CD4-positive, alpha-beta T cell treated with Interleukin-6 for 4 hours (primary cell): ENCODE results near the gene PPP2R2C.

Experiments
- DNase-seq: peaks from one replicate; pipeline ENCODE4 v3.0.0-alpha.2; 2020; ENCODE audit warnings: mixed read lengths

Gene PPP2R2C

DNA sequence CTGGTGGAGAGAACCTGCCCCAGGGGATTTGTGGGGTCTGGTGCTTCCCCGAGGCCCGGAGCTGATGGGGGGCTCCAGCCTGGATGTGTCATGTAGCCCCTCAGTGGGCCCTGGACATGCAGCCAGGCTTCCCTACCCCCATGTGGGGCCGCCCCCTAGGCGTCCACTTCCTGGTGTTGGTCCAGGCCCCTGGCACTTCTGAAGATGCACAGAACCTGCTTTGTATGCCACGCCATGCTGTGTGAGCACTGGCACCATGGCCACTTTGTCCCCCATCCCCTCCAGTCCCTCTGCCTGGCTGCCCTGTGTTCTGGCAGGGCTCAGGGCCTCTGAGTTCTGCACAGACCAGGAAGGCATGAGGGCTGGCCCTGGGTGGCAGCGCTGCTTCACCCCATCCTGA is 173.6 kb downstream of the PPP2R2C start:
- no peak for DNase-seq

DNA sequence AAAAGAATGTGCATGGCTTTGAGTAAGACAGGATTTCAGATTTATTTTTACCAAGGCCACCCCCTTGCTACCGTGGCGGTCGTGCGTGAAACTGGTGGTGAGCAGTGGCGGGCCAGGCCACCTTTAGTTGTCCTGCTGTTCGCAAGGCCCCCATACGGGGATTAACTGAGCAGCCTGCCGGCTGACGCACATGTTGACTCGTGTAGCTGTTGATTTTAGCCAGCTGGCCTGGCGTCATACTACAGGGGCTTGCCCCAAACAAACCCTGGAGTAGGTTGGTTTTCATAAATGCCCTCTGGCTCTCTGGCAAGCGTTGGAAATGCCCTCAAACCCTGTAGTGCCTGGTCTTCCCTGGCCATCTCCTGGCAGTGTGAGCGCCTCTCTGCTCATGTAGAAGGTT is 174.4 kb downstream of the PPP2R2C start:
- no peak for DNase-seq

DNA sequence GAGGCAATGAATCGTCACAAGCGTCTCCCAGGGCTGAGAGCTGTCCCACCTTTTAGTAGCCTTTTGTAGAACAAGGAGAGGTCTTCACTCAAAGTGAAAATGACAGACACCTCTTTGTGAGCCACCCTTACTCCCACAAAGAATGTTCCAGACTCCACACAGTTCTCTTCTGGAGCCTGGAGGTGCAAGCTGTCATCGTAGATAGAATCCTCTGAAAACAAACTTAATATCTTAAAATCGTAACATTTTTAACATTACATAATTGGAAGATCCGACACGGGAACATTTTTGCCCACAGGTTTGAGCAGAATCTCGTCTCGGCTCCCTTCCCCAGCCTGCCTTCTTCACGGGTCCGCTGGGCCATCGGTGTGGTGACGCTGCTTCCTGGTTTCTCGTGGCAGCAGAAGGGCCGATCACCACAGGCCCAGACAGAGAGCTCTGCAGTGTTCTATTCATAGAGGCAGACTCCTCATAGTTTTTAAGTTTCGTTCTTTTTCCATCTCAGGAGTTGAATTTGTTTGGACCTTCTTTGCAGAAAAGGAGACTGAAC is 175.1 kb downstream of the PPP2R2C start:
- DNase-seq = no peak

DNA sequence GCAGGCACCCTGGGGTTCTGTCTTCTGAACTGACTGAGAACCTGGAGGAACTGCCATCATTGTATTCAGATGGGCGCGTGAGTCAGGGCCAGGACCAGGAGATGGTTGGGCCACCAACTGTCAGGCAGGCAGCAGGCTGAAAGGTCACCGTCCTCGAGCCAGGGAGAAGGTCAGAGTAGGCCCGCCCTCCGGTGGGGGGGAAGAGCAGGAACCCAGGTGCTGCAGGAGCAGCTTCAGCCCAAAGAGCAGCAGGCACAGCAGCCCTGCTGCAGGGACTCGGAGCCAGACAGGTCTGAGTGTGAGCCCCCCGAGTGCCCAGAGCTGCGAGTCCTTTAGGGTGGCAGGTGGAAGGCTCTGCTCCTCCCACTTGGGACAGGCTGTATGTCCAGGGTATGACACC is 176.4 kb downstream of the PPP2R2C start:
- no peak for DNase-seq

DNA sequence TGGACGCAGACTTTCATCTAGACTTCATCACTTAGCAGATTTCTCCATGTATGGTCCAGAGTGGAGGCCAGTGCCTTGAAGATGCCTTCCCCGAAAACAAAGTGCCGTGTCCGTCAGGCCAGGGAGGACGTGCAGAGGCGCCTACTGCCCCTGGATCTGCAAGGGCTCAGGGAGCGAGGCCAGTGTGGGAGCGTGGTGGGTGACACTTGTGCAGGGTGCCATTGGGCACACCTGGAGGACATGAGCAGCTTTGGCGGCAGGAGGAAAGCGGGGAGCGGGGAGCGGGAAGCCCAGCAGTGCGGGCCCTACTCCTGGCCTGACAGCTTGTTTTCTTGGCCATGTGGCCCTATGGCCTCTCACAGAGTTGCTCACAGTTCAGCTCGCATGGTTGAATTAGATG is 176.9 kb downstream of the PPP2R2C start:
- no peak for DNase-seq

DNA sequence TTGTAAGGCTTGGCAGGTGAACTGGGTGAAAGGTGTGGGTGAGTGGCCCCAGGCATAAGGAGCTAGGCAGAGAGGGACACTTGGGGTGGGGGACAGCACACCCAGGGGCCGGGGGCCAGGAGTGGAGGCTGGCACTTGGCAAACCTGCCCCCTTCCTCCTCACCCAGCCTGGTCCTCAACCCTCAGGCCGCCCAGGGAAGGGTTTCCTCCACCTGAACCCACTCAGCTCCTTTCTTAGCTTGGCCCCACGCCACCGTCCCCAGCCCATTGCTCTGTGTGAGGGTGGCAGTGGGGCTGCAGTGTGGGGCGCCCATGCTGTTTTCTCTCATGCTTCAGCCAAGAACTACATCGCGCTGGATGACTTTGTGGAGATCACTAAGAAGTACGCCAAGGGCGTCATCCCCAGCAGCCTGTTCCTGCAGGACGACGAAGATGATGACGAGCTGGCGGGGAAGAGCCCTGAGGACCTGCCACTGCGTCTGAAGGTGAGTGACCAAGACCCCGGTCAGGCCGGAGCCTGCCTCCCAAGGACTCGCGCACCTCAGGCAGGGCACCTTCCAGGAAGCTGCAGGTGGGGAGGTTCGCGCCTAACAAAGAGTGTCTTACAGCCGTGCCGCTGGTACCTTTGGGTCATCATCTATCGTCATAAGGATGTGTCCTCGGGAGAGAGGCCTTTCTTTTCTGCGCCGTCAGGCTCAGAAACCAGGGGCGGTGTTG is 177.6 kb downstream of the PPP2R2C start:
- DNase-seq = no peak

DNA sequence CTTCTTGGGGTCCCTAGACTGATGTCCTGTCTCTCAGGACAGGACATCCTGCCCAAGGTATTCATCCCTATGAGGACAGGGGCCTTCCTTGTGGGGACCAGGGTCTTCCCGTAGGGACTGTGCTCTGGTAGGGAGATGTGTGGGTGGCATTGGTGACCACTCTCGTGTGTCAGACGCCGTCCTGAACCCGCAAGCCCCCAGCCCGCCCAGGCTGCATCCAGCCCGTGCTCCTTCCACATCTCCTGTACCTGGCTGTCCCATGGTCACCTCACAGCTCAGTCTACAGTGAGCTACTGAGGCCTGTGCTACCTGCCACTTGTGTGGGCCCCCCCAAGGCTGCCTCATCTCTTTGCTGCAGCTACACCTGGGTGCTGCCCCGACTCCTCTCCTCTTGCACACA is 178.8 kb downstream of the PPP2R2C start:
- DNase-seq = no peak

DNA sequence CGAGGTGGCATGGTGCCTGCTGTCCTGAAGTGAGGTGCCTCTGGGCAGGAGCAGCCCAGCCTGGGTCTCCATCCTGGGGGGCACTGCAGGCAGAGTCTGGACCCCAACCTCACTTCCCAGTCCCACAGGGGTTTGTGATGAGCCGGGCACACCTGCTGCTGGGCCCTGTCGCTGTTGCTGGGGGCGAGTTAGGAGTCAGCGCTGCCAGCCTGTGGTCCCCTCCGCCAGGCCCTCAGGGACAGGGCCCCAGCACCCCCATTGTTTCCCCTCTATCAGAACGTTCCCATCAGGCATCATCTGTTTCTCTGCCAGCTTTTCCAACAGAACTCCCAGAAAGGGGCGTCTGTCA is 179.3 kb downstream of the PPP2R2C start:
- no peak for DNase-seq

DNA sequence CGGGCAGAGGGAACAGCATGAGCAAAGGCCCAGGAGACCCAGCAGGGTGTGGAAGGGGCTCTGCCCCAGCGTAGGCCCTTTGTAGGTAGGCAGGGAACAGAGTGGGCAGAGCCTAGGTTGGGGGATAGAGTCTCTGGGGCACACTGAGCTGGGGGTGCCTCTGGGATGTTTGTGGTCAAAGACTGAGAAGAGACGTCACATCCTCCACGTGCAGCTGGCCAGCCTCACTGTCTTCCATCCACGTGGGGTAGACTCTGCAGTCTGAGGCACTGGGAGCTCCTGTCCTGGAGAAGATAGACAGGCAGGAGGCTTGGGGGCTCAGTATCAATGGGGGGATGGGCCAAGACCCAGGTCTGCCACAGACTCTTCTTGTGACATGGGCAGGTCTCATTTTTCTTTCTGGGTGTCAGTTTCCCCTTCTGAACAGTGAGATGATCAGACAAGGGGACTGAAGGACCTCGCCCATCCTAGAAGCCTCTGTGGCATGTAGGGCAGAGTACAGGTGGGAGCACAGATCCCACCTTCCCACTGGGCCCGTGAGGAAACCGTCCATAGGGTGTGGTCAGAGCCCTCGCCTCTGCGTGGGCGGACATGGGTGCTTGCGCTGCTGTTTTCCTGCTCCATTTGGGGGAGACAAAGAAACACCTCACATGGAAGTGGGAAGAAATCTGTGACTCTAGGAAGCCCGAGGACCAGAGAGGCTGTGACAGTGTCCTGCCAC is 179.9 kb downstream of the PPP2R2C start:
- no peak for DNase-seq

DNA sequence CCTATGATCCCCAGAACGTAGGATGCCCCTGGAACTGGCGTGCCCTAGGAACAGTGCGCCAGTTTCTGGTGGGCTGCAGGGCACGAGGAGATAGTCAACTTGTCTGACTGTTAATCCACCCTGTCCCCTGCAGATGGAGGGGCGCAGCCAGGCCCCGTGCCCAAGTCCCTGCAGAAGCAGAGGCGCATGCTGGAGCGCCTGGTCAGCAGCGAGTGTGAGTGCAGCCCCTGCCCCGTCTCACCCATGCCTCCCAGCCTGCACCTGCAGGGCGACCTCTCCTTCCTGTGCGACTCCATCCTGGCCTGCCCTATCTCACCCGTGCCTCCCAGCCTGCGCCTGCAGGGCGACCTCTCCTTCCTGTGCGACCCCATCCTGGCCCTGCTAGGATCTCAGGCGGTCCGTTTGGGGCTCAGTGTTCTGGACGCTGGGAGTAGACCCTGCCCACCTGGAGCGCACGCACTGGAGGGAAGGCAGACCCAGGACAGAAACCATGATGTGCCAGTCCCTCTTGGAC is 180.6 kb downstream of the PPP2R2C start:
- no peak for DNase-seq

DNA sequence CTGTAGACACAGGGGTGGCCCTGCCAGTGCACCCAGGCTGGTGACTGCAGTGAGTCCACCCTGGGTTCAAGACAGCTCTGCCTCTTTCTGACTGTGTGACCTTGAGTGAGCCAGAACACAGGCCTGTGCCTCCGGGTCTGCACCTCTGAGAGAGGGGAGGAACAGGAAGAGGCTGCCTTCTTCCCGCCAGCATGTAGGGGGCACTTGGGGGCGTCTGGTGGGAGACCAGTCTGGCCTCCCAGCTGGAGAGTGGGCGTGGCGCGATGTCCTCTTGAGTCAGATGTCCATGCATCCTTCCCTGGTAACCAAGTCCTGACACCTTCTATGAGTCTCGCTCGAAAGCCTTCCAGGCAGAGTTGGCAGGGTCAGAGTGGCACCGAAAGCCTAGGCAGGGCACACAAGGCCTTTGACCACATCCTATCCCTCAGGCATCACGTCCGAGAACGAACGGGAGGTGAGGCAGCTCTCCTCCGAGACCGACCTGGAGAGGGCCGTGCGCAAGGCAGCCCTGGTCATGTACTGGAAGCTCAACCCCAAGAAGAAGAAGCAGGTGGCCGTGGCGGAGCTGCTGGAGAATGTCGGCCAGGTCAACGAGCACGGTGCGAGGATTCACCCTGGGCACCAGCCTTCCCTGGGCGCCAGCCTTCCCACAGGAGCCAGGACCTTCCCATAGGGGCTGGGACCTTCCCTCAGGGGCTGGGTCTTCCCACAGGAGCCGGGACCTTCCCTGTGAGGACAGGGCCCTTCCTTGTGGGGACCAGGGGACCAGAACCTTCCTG is 181.5 kb downstream of the PPP2R2C start:
- DNase-seq = no peak

DNA sequence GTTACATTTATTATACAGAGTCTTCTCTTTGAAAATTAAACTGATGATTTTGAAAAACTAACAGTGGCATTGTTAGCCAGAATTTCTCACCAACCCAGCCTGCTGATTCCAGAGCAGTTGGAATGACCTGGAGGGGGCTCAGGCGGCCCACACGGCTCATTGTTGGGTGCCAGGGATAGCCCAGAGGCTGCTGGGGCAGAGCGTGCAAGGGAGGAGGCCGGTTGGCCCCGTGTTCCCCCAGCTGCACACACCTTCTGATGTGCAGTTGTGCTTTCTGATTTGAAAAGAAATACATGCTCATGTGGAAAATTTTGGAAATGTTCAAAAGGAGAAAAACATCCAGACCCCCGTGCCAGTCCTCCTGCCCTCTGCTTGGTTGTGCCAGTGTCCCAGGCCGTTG is 182.2 kb downstream of the PPP2R2C start:
- no peak for DNase-seq

DNA sequence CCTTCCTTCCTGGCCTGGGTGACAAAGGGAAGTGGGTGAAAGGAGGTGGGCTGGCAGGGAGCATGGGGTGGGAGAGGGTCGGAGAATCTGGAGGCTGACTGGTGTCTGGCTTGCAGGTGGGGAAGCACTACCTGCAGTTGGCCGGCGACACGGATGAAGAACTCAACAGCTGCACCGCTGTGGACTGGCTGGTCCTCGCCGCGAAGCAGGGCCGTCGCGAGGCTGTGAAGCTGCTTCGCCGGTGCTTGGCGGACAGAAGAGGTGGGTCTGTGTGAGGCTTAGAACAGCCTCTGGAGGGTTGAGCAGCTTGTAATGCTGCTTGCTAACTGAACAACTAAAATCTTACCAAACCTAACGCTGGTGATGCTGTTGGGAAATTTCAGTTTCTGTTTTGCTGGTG is 183.5 kb downstream of the PPP2R2C start:
- no peak for DNase-seq

DNA sequence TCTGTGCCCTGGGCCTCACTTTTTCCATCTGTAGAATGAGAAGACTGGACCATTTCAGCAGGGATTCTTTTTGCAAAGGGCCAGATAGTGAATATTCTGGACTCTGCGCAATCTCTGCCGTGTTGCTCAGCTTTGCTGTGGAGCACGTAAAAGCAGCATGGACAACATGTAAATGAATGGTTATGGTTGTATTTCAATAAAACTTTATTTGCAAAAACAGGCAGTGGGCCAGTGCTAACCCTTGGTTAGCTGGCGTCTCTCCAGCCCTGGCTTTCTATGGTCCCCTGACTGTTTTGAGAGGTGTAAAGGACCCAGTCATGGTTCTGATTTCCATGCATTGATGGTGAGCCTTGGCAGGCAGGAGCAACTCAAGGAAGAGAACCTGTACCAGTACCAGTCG is 184.1 kb downstream of the PPP2R2C start:
- no peak for DNase-seq

DNA sequence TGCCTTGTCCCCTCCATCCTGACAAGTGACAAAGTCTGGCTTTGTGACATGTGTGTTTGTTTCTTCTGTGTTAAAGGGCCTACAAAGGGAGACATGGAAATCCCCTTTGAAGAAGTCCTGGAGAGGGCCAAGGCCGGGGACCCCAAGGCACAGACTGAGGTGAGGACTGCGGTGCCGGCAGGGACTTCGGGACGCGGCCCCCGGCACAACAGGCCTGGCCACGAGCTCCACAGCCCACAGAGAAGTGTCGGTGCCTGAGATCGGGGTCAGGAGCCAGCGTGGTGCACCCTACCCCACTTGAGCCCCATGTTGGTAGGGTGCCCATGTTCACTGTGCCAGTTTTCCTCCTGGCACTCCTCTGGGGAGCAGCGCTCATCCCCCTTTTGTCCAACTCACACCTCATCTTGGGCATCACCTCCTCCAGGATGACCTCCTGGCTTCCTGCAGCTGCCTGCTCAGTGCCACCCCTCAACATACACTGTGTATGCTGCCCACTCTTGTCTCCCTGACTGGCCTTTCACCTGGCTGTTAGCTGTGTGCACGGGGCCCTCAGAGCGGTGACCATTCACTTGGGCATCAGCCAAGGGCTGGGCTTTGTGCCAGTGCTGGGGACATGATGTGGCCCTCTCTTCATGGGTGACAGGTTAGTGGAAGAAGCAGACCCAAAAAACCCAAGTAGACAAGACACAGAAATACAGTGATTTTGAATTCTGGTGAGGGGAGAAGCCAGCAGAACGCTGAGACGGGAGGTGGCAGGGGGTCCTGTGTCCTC is 185.2 kb downstream of the PPP2R2C start:
- no peak for DNase-seq

DNA sequence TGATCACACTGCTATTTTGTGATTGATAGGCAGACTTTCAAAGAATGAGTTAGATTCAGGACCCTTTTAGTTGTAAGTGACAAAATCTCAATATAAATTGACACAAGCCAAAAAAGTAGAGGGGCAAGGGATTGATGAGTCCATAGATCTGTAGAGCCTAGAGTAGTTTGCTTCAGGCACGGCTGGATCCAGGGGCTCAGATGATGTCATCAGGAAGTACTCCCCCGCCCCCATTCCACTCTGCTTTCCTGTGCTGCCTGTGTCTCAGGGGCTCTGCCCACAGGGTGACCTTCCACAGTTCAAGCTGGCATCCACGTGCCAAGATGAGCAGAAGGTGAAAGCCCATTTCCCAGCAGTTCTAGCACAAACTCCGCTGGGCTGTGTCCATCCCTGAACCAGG is 189.1 kb downstream of the PPP2R2C start:
- DNase-seq = no peak

DNA sequence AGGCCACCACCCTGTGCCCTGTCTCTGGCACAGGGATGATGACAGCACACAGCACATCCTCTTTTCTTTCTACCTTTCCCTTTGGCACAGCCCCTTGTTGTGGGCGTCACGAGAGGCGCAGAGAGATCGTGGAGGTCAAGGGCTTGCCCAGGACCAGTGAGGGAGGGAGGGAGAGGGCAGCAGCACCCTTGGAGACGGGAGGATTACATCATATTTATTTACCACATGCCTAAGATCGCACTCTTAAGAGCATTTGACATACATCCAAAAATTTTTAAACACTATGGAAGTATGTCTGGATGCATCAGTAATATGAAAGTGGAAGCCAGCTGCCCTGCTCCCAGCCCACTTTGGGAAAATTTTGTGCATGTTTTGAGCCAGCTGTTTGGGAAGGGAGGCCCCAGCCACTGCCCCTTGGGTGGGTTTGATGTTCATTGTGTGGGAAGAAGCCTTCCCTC is 190.1 kb downstream of the PPP2R2C start:
- no peak for DNase-seq

DNA sequence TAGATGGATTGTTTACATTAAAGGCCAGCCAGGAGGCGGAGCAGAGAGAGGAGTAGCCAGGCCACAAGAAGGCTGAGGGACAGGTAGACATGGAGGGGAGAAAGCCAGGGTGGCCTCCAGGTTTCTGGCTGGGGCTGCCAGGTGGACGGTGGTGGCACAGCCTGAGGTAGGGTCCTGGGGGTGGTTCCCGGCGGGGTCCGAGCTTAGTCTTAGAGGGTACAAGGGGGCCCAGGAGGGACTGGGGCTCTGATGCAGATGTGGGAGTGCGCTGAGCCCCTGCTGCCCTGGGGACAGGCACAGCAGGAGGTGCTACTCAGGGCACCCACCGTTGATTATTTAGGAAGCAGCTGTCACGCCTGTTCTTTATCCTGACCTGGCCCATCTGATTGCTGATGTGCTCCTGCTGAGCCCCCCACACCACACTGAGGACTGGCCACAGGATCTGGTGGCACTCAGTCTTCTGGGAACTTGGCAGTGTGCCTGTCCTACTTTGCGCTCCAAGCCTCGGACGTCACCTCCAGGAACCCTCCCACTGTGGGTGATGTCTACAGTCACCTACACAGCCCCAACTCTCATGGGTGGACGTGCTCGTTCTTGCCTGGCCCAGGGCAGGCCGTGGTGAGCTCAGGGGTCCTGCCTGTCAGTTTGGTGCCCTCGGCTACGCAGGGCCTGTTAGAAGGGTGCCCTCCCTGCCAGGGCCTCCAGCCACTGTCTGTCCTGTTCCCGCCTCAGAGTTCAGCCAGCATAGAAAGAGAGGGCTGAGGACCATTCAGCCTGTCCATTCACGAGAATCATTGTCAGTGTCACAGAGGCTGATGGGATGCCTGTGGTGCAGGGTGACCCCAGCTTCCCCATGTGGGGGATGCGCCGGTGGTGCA is 190.7 kb downstream of the PPP2R2C start:
- DNase-seq = no peak

DNA sequence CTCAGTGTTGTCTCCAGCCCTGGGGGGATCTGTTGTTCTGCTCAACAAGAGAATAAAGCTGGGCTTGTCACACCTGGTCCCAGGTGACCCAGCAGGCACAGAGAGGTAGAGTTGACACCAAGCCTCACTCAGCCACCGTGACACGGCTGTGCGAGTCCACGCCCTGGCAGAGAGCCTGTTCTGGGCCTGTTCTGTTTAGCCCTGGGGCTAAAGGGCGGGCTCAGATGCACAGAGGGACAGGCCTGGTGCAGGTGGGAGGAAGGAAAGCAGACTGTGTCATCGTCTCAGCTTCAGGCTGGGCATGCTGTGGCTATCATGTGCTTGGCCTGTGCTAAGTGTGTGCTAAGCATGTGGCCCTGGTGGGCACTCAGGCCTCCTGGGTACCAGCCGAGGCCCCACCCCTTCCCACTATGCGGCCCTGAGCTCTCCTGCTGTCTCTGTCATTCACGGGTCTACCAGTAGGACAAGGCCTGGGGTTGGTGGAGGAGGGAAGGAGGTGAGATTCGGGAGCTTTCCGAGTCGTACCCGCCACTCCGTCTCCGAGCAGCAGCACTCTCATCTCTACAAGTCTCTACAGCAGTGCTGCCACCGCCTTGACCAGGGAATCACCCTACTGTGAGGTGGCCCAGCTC is 191.9 kb downstream of the PPP2R2C start:
- no peak for DNase-seq

DNA sequence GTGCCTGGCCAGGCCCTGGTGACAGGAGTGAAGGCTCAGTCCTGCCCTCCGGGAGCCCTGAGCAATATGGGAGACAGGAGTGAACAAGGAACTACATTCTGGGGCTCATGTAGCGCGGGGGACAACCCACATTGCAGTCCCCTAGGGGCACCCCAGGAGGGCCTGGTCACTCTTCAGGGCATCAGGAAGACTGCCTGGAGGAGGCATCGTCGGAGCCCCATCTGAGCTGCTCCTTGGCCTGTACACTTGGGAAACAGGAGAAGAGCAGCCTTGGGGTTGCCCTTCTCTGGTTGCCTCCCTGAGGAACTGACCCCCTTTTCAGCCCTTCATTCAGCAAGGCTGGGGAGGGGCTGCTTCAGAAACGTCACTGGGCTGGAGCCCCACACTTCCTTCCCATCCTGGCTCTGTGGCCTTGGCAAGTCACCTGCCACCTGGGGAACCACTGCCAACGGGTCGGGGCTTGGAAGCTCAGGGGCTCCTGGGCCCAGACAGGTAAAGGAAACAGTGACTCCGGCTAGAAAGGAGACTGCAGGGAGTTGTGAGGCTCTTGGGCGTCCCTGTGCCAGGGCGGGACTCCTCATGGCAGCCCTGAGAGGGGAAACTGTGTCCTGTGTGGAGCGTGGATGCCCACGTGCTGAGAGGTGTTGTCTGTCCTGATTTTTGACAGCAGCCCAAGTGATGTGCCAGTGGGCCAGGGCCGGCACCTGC is 192.7 kb downstream of the PPP2R2C start:
- no peak for DNase-seq
